Activated CD4-positive, alpha-beta T cell treated with anti-CD3 and anti-CD28 coated beads for 36 hours (primary cell): ENCODE data around the gene ZNF197. TPM values are rescaled to one million over a fixed set of nuclear protein-coding genes. Genes with fewer than 3 reads are reported as not detected.

Experiments
- ATAC-seq: fragments of 200-7000 bp; cut with Tn5 transposase; one replicate; pipeline ENCODE4 v1.10.0; 2021; ENCODE audit warnings: mild to moderate bottlenecking, moderate library complexity
- CTCF ChIA-PET: fragments of 350-600 bp; sonication (Branson Sonifier 250); formaldehyde crosslinking; loops from one replicate; lab custom pipeline; 2021; ENCODE audit warnings: antibody characterized with exemption; lab: Charles Lee
- POLR2A ChIA-PET: fragments of 350-600 bp; sonication (Branson Sonifier 250); formaldehyde crosslinking; loops from one replicate; lab custom pipeline; 2021; ENCODE audit warnings: antibody characterized with exemption, inconsistent platforms; lab: Charles Lee
- DNase-seq: peaks from one replicate; pipeline ENCODE4 v3.0.0-alpha.2; 2020
- H3K27ac Mint-ChIP-seq: one replicate; pipeline ENCODE4 v1.8.0; 2021; ENCODE audit warnings: mixed read lengths
- H3K27me3 Mint-ChIP-seq: one replicate; pipeline ENCODE4 v1.8.0; 2021; ENCODE audit warnings: mixed read lengths
- H3K36me3 Mint-ChIP-seq: one replicate; pipeline ENCODE4 v1.8.0; 2021; ENCODE audit warnings: low read depth, mixed read lengths
- H3K4me1 Mint-ChIP-seq: one replicate; pipeline ENCODE4 v1.8.0; 2021; ENCODE audit warnings: mixed read lengths
- H3K4me3 Mint-ChIP-seq: one replicate; pipeline ENCODE4 v1.8.0; 2021; ENCODE audit warnings: mild to moderate bottlenecking, moderate library complexity, mixed read lengths
- H3K9me3 Mint-ChIP-seq: one replicate; pipeline ENCODE4 v1.8.0; 2021; ENCODE audit warnings: low read depth, mixed read lengths
- intact Hi-C, 2 experiments: fragments of 100-400 bp; cut with DNase I in 1 of 2; cut with micrococcal nuclease in 1 of 2; formaldehyde crosslinking; loops; one replicate each; pipeline versions ENCODE4 v1.14.2 to v1.15.1; 2022 to 2024; cut with DNase I, micrococcal nuclease
- total RNA-seq, 2 experiments: library from RNA; stranded (reverse); gene quantifications; one replicate each; pipeline ENCODE4 v1.2.3, GENCODE V29; 2021

ZNF197 gene
- total RNA-seq, 2 experiments from 2014 or later, result 10.9 to 11.6 TPM

- Mint-ChIP-seq H3K4me1 (peaks cover 2% of the 10 kb centered on the region), H3K27me3 (no peaks in the 10 kb centered on the region), H3K36me3 (no peaks in the 10 kb centered on the region), H3K4me3 (no peak overlapping the region), H3K27ac (no peak overlapping the region), H3K9me3 (peaks cover 5% of the 10 kb centered on the region)
- ChIA-PET POLR2A (no interaction called here), CTCF (interaction anchor here (0.6 kb wide), 1 partner anchor 93 kb away, joined by 3 read pairs; no protein-coding TSS in a partner anchor)
- intact Hi-C loops, result no loop called here
- no peak for ATAC-seq
- no peak for DNase-seq
These were observed 12.2 kb upstream of the ZNF197 start for GRCh38 chr3:44612678-44613077.

- H3K9me3 Mint-ChIP-seq, result no peaks in the 10 kb centered on the region
- H3K4me1 Mint-ChIP-seq, result peaks cover 22% of the 10 kb centered on the region
- intact Hi-C loops, result no loop called here
- ATAC-seq (no peak), DNase-seq (no peak)
- H3K36me3 Mint-ChIP-seq, result peaks cover 50% of the 10 kb centered on the region
- no peak overlapping the region for H3K4me3 Mint-ChIP-seq
- POLR2A ChIA-PET, result no interaction called here
- H3K27me3 Mint-ChIP-seq, result no peaks in the 10 kb centered on the region
- CTCF ChIA-PET, result interaction anchor here (0.6 to 0.7 kb wide), 2 partner anchors 558 to 684 kb away, joined by 3 read pairs; no protein-coding TSS in a partner anchor
- H3K27ac Mint-ChIP-seq, result no peak overlapping the region
These were observed 3.9 kb downstream of the ZNF197 start for GRCh38 chr3:44628716-44629115.

GRCh38 chr3:44632193-44632592, 7.4 kb downstream of the ZNF197 start:
- peaks cover 8% of the 10 kb centered on the region for H3K9me3 Mint-ChIP-seq
- H3K27me3 Mint-ChIP-seq, result no peaks in the 10 kb centered on the region
- peaks cover 7% of the 10 kb centered on the region for H3K4me1 Mint-ChIP-seq
- ChIA-PET CTCF (no interaction called here), POLR2A (no interaction called here)
- DNase-seq, result no peak
- ATAC-seq, result no peak
- intact Hi-C loops, result no loop called here
- H3K4me3 Mint-ChIP-seq, result no peak overlapping the region
- peaks cover 74% of the 10 kb centered on the region for H3K36me3 Mint-ChIP-seq
- H3K27ac Mint-ChIP-seq, result no peak overlapping the region

- no peak for ATAC-seq
- H3K27ac Mint-ChIP-seq, result no peak overlapping the region
- intact Hi-C loops, result loop anchor here in 1 of 2 experiments (5.0 kb wide), 1 partner anchor 80 kb away; no protein-coding TSS in a partner anchor
- no peaks in the 10 kb centered on the region for H3K4me1 Mint-ChIP-seq
- no peak for DNase-seq
- POLR2A ChIA-PET, result no interaction called here
- H3K9me3 Mint-ChIP-seq, result peaks cover 55% of the 10 kb centered on the region
- no peaks in the 10 kb centered on the region for H3K27me3 Mint-ChIP-seq
- peaks cover 70% of the 10 kb centered on the region for H3K36me3 Mint-ChIP-seq
- CTCF ChIA-PET, result no interaction called here
- H3K4me3 Mint-ChIP-seq, result no peak overlapping the region
These were observed 17.5 kb downstream of the ZNF197 start for GRCh38 chr3:44642337-44642736.

GRCh38 chr3:44643024-44643423, 18.2 kb downstream of the ZNF197 start:
- ChIA-PET CTCF (no interaction called here), POLR2A (no interaction called here)
- peaks cover 56% of the 10 kb centered on the region for H3K9me3 Mint-ChIP-seq

GRCh38 chr3:44647771-44648170, 22.9 kb downstream of the ZNF197 start:
- no peak for DNase-seq
- H3K9me3 Mint-ChIP-seq, result peaks cover 33% of the 10 kb centered on the region
- intact Hi-C loops, result loop anchor here (1.0 to 5.0 kb wide), 3 partner anchors 22 to 40 kb away; partner anchors contain the start of gene ZNF197 (in 2 of the 2)
- peak overlapping the region; percentile 76 for H3K4me3 Mint-ChIP-seq
- ATAC-seq, result no peak
- peaks cover 8% of the 10 kb centered on the region for H3K4me1 Mint-ChIP-seq
- ChIA-PET POLR2A (no interaction called here), CTCF (interaction anchor here (0.8 kb wide), 1 partner anchor 428 kb away, joined by 3 read pairs; no protein-coding TSS in a partner anchor)
- no peaks in the 10 kb centered on the region for H3K27me3 Mint-ChIP-seq
- H3K27ac Mint-ChIP-seq, result no peak overlapping the region
- peaks cover 49% of the 10 kb centered on the region for H3K36me3 Mint-ChIP-seq

More at GRCh38 chr3:44643024-44643423, 18.2 kb downstream of the ZNF197 start:
- H3K4me1 Mint-ChIP-seq, result peaks cover 6% of the 10 kb centered on the region
- no peaks in the 10 kb centered on the region for H3K27me3 Mint-ChIP-seq
- no peak overlapping the region for H3K27ac Mint-ChIP-seq
- H3K4me3 Mint-ChIP-seq, result no peak overlapping the region
- no peak for DNase-seq
- peaks cover 69% of the 10 kb centered on the region for H3K36me3 Mint-ChIP-seq
- no peak for ATAC-seq
- intact Hi-C loops, result loop anchor here in 1 of 2 experiments (5.0 kb wide), 1 partner anchor 79 kb away; no protein-coding TSS in a partner anchor

- H3K27me3 Mint-ChIP-seq, result no peaks in the 10 kb centered on the region
- ATAC-seq, result peak; percentile 85
- CTCF ChIA-PET, result no interaction called here
- POLR2A ChIA-PET, result no interaction called here
- peaks cover 28% of the 10 kb centered on the region for H3K9me3 Mint-ChIP-seq
- peak within 1 kb of the TSS; percentile 76 for H3K4me3 Mint-ChIP-seq
- H3K27ac Mint-ChIP-seq, result no peak within 1 kb of the TSS
- intact Hi-C loops, result loop anchor here (1.0 to 5.0 kb wide), 3 partner anchors 23 to 39 kb away; partner anchors contain the start of gene ZNF197 (in 2 of the 2)
- peaks cover 48% of the 10 kb centered on the region for H3K36me3 Mint-ChIP-seq
- H3K4me1 Mint-ChIP-seq, result peaks cover 8% of the 10 kb centered on the region
- DNase-seq, result peak; percentile 67
These were observed 23.9 kb downstream of the ZNF197 start, which contains the start of gene ZNF35 for GRCh38 chr3:44648564-44649229. Gene ZNF35, plus strand, starts transcription at chr3:44648732. Its CDS starts 2,336 bp downstream, at chr3:44651068.

- no peak for DNase-seq
These were observed 24.9 kb downstream of the ZNF197 start for GRCh38 chr3:44649709-44650108.

GRCh38 chr3:44654039-44654438, 29.2 kb downstream of the ZNF197 start:
- ChIA-PET POLR2A (no interaction called here), CTCF (interaction anchor here (0.6 kb wide), 1 partner anchor 36 kb away, joined by 3 read pairs; no protein-coding TSS in a partner anchor)
- DNase-seq, result no peak
- Mint-ChIP-seq H3K27me3 (no peaks in the 10 kb centered on the region), H3K4me1 (no peaks in the 10 kb centered on the region), H3K27ac (no peak overlapping the region), H3K36me3 (peaks cover 72% of the 10 kb centered on the region), H3K4me3 (no peak overlapping the region), H3K9me3 (peaks cover 27% of the 10 kb centered on the region)
- intact Hi-C loops, result no loop called here
- ATAC-seq, result no peak

More at GRCh38 chr3:44649709-44650108, 24.9 kb downstream of the ZNF197 start:
- intact Hi-C loops, result loop anchor here in 1 of 2 experiments (2.0 to 5.0 kb wide), 2 partner anchors 25 to 38 kb away; partner anchors contain the start of gene ZNF197
- ChIA-PET CTCF (no interaction called here), POLR2A (no interaction called here)
- H3K4me3 Mint-ChIP-seq, result no peak overlapping the region
- H3K27me3 Mint-ChIP-seq, result no peaks in the 10 kb centered on the region
- no peak overlapping the region for H3K27ac Mint-ChIP-seq
- peaks cover 8% of the 10 kb centered on the region for H3K4me1 Mint-ChIP-seq
- H3K9me3 Mint-ChIP-seq, result peaks cover 25% of the 10 kb centered on the region
- peaks cover 54% of the 10 kb centered on the region for H3K36me3 Mint-ChIP-seq
- ATAC-seq, result no peak

- Mint-ChIP-seq H3K9me3 (peaks cover 50% of the 10 kb centered on the region), H3K4me3 (no peak overlapping the region), H3K4me1 (no peaks in the 10 kb centered on the region), H3K36me3 (peaks cover 60% of the 10 kb centered on the region), H3K27ac (no peak overlapping the region), H3K27me3 (no peaks in the 10 kb centered on the region)
- ATAC-seq (no peak), DNase-seq (no peak)
- intact Hi-C loops, result no loop called here
- ChIA-PET POLR2A (no interaction called here), CTCF (interaction anchor here (0.6 kb wide), 1 partner anchor 951 kb away, joined by 3 read pairs; no protein-coding TSS in a partner anchor)
These were observed 34.2 kb downstream of the ZNF197 start for GRCh38 chr3:44659015-44659414.

- ChIA-PET POLR2A (no interaction called here), CTCF (no interaction called here)
- Mint-ChIP-seq H3K9me3 (peaks cover 52% of the 10 kb centered on the region), H3K4me3 (no peak overlapping the region), H3K4me1 (no peaks in the 10 kb centered on the region), H3K27ac (no peak overlapping the region), H3K27me3 (no peaks in the 10 kb centered on the region), H3K36me3 (peaks cover 56% of the 10 kb centered on the region)
- intact Hi-C loops, result no loop called here
- ATAC-seq, result no peak
- no peak for DNase-seq
These were observed 34.6 kb downstream of the ZNF197 start for GRCh38 chr3:44659434-44659833.
